ENCODE data around the gene RAB22A.
"Not testable (repeated sequence)": the region's sequence is repeated elsewhere in the genome, so short reads cannot be mapped to it uniquely, and the experiment has no call there.

Gene RAB22A

GRCh38 chr20:58405504-58406291, 96.2 kb downstream of the RAB22A start:
- DNase-seq (ENCODE audit: low read depth), result no peak
- H3K4me3 ChIP-seq (ENCODE audit: low read depth, low read length), result no peak overlapping the region
- TF ChIP-seq CTCF (IDR thresholded peaks at IDR 0.05; ENCODE audit: low read depth, low read length, missing control alignments), result no peak

DNA sequence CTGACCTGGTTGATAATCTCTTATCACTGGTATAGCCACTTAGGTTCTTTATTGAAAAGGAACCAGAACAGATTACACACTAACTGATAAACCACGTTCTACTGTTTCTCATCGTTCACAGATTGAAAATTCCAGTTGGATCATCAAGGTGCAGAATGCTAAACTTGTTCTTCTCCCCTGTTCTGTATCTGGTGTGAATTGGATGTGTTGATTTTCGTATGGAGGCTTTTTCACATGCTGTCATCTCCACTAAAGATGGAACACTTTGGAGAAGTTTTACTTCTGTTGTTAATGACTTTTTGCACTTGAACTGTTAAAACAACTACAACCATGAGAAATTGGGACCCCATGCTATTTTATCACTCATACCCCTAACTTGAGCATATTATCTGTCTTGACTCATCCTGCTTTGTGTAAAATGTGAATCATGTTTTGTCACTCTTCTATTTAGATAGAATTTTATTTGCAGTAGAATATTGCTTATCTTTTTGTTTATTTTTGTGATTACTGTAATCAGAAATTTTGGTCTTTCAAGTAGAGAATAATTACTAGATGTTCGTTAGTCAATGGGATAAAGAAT, 97.0 kb downstream of the RAB22A start:
- H3K4me3 ChIP-seq (ENCODE audit: low read depth, low read length), result no peak overlapping the region
- no peak for TF ChIP-seq CTCF (IDR thresholded peaks at IDR 0.05; ENCODE audit: low read depth, low read length, missing control alignments)
- DNase-seq (ENCODE audit: low read depth), result no peak

GRCh38 chr20:58407201-58407873, 97.8 kb downstream of the RAB22A start:
- no peak for DNase-seq (ENCODE audit: low read depth)
- no peak for TF ChIP-seq CTCF (IDR thresholded peaks at IDR 0.05; ENCODE audit: low read depth, low read length, missing control alignments)
- H3K4me3 ChIP-seq (ENCODE audit: low read depth, low read length), result no peak overlapping the region

GRCh38 chr20:58407966-58408557, 98.5 kb downstream of the RAB22A start:
- TF ChIP-seq CTCF (IDR thresholded peaks at IDR 0.05; ENCODE audit: low read depth, low read length, missing control alignments), result no peak
- H3K4me3 ChIP-seq (ENCODE audit: low read depth, low read length), result no peak overlapping the region
- no peak for DNase-seq (ENCODE audit: low read depth)

GRCh38 chr20:58408603-58409246, 99.2 kb downstream of the RAB22A start:
- DNase-seq (ENCODE audit: low read depth), result no peak
- no peak for TF ChIP-seq CTCF (IDR thresholded peaks at IDR 0.05; ENCODE audit: low read depth, low read length, missing control alignments)
- no peak overlapping the region for H3K4me3 ChIP-seq (ENCODE audit: low read depth, low read length)

DNA sequence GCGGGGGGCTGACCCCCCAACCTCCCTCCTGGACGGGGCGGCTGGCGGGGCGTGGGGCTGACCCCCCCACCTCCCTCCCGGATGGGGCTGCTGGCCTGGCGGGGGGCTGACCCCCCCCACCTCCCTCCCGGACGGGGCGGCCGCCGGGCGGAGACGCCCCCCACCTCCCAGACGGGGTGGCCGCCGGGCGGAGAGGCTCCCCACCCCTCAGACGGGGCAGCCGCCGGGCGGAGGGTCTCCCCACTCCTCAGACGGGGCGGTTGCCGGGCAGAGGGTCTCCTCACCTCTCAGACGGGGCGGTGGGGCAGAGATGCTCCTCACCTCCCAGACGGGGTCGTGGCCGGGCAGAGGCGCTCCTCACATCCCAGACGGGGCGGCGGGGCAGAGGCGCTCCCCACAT, 104.7 kb downstream of the RAB22A start:
- DNase-seq (ENCODE audit: low read depth); H3K4me3 ChIP-seq (ENCODE audit: low read depth, low read length): not testable (repeated sequence)

- not testable (repeated sequence) for DNase-seq (ENCODE audit: low read depth); H3K4me3 ChIP-seq (ENCODE audit: low read depth, low read length)
These were observed 105.3 kb downstream of the RAB22A start for GRCh38 chr20:58414786-58415185.

Measured in GM12864 (cell line).